SH-SY5Y (cell line): ENCODE data around the gene GPATCH4.

Source experiments
- GATA2 ChIP-seq: IDR thresholded peaks from 2 replicates; pipeline ENCODE4 v1.6.1; 2011; ENCODE audit warnings: mild to moderate bottlenecking, low read depth, low read length
- GATA3 ChIP-seq: IDR thresholded peaks from 2 replicates; pipeline ENCODE4 v1.6.1; 2011; ENCODE audit warnings: low read depth, mild to moderate bottlenecking, low read length, moderate library complexity

DNA sequence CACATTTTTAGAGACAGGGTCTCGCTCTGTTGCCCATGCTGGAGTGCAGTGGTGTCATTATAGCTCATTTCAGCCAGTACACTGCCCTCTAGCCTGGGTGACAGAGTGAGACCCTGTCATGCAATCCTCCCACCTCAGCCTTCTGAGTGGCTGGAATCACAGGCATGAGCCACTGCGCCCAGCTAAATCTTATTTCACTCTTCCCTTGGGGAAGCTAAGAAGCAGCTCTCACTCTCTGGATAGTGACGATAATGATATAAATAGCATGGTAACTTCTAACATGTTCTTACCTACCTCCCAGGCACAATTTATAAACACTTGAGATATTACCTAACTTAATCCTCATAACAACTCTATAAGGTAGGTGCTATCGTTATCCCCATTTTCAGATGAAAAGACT lies 53.8 kb downstream of the GPATCH4 start:
- TF ChIP-seq GATA2 (no peak), GATA3 (no peak)
